Activated B cell treated with CpG ODN at 0.5 μM for 24 hours (primary cell): ENCODE data around the gene FASTK. TPM values are rescaled to one million over a fixed set of nuclear protein-coding genes. Genes with fewer than 3 reads are reported as not detected.

Experiments
- ATAC-seq: fragments of 200-7000 bp; cut with Tn5 transposase; one replicate; pipeline ENCODE4 v1.10.0; 2021; ENCODE audit warnings: low read depth, mild to moderate bottlenecking, moderate library complexity
- CTCF ChIA-PET: fragments of 350-600 bp; sonication (Branson Sonifier 250); formaldehyde crosslinking; loops from one replicate; lab custom pipeline; 2021; ENCODE audit warnings: antibody characterized with exemption; lab: Charles Lee
- POLR2A ChIA-PET: fragments of 350-600 bp; sonication (Branson Sonifier 250); formaldehyde crosslinking; loops from one replicate; lab custom pipeline; 2021; ENCODE audit warnings: antibody characterized with exemption; lab: Charles Lee
- DNase-seq: peaks from one replicate; pipeline ENCODE4 v3.0.0; 2022
- H3K27ac Mint-ChIP-seq: one replicate; pipeline ENCODE4 v1.8.0; 2020; ENCODE audit warnings: mixed read lengths
- H3K27me3 Mint-ChIP-seq: one replicate; pipeline ENCODE4 v1.8.0; 2021; ENCODE audit warnings: mixed read lengths
- H3K36me3 Mint-ChIP-seq: one replicate; pipeline ENCODE4 v1.8.0; 2021; ENCODE audit warnings: low read depth, mixed read lengths
- H3K4me1 Mint-ChIP-seq: one replicate; pipeline ENCODE4 v1.8.0; 2021; ENCODE audit warnings: mixed read lengths
- H3K4me3 Mint-ChIP-seq: one replicate; pipeline ENCODE4 v1.8.0; 2020; ENCODE audit warnings: mild to moderate bottlenecking, mixed read lengths
- H3K9me3 Mint-ChIP-seq: one replicate; pipeline ENCODE4 v1.8.0; 2020; ENCODE audit warnings: mixed read lengths
- CTCF ChIP-seq: fragments of 200-600 bp; IDR thresholded peaks from one replicate; pipeline ENCODE4 v1.8.0; 2022; ENCODE audit warnings: antibody characterized with exemption, mild to moderate bottlenecking
- intact Hi-C: fragments of 100-400 bp; cut with micrococcal nuclease; formaldehyde crosslinking; loops from one replicate; pipeline ENCODE4 v1.15.1; 2024
- total RNA-seq: library from RNA; stranded (reverse); gene quantifications from 2 replicates; pipeline ENCODE4 v1.2.3, GENCODE V29; 2022

The FASTK gene
- total RNA-seq, 1 donor from 2014 or later = 103 TPM

GRCh38 chr7:151073990-151074389, 6.6 kb downstream of the FASTK start:
- ATAC-seq = no peak
- CTCF ChIA-PET = no interaction called here

DNA sequence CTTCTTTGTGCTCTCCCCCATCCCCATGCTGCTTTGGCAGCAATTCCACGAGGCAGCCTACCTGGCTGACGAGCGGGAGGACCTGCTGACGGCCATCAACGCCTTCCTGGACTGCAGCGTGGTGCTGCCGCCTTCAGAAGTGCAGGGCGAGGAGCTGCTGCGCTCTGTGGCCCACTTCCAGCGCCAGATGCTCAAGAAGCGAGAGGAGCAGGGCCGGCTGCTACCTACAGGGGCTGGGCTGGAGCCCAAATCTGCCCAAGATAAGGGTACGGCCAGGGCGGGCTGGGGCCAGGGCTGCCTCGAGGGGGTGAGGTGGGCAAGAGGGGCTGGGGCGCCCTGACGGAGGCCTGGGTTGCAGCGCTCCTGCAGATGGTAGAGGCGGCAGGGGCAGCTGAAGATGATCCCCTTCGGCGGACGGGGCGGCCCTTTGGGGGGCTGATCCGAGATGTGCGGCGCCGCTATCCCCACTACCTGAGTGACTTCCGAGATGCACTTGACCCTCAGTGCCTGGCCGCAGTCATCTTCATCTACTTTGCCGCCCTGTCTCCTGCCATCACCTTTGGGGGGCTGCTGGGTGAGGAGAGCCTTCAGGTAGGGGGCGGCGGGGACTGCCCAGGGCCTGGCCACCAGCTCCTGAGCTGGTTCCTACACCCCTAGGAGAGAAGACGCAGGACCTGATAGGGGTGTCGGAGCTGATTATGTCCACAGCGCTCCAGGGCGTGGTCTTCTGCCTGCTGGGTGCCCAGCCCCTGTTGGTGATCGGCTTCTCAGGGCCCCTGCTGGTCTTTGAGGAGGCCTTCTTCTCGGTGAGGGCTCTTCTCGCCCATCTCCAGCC, 9.4 kb downstream of the FASTK start:
- H3K9me3 Mint-ChIP-seq = no peaks in the 10 kb centered on the region
- H3K27me3 Mint-ChIP-seq = no peaks in the 10 kb centered on the region
- H3K4me3 Mint-ChIP-seq = no peak overlapping the region
- DNase-seq (no peak), ATAC-seq (no peak)
- intact Hi-C loops = no loop called here
- no peak for TF ChIP-seq CTCF
- peaks cover 67% of the 10 kb centered on the region for H3K36me3 Mint-ChIP-seq
- ChIA-PET CTCF (no interaction called here), POLR2A (no interaction called here)
- no peak overlapping the region for H3K27ac Mint-ChIP-seq
- no peaks in the 10 kb centered on the region for H3K4me1 Mint-ChIP-seq

More at GRCh38 chr7:151073990-151074389, 6.6 kb downstream of the FASTK start:
- H3K27me3 Mint-ChIP-seq = no peaks in the 10 kb centered on the region
- H3K4me1 Mint-ChIP-seq = peaks cover 11% of the 10 kb centered on the region
- no peak for TF ChIP-seq CTCF
- H3K9me3 Mint-ChIP-seq = no peaks in the 10 kb centered on the region
- POLR2A ChIA-PET = no interaction called here
- intact Hi-C loops = no loop called here
- no peak for DNase-seq
- no peak overlapping the region for H3K4me3 Mint-ChIP-seq
- H3K36me3 Mint-ChIP-seq = peaks cover 53% of the 10 kb centered on the region
- H3K27ac Mint-ChIP-seq = no peak overlapping the region

GRCh38 chr7:151070574-151070960, 10.0 kb downstream of the FASTK start:
- no peak for TF ChIP-seq CTCF
- Mint-ChIP-seq H3K27me3 (no peaks in the 10 kb centered on the region), H3K9me3 (no peaks in the 10 kb centered on the region), H3K27ac (no peak overlapping the region), H3K4me3 (no peak overlapping the region), H3K4me1 (no peaks in the 10 kb centered on the region), H3K36me3 (peaks cover 63% of the 10 kb centered on the region)
- no peak for ATAC-seq
- ChIA-PET POLR2A (no interaction called here), CTCF (no interaction called here)
- DNase-seq = no peak
- intact Hi-C loops = no loop called here

DNA sequence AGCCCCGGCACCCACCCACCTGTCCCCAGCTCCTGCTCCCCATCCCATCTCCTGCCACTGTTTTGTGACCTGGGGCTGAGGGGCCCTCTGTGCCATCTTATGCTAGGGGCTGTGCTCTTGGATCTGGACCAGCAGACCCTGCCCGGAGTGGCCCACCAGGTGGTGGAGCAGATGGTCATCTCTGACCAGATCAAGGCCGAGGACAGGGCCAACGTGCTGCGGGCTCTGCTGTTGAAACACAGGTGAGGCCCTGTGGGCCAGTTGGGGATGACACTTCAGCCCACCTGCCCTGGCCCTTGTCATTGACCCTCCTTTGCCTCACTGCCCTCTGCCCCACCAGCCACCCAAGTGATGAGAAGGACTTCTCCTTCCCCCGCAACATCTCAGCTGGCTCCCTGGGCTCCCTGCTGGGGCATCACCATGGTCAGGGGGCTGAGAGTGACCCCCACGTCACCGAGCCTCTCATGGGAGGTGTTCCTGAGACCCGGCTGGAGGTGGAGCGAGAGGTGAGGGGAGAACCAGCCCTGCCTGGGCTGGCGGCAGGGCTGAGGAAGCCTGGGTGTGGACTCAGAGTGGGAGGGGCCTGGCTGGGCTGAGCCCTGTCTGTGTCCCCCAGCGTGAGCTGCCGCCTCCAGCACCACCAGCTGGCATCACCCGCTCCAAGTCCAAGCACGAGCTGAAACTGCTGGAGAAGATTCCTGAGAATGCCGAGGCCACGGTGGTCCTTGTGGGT, 10.6 kb downstream of the FASTK start:
- POLR2A ChIA-PET = no interaction called here
- CTCF ChIA-PET = no interaction called here
- H3K4me3 Mint-ChIP-seq = no peak overlapping the region

More for the DNA sequence above, 10.6 kb downstream of the FASTK start:
- no peaks in the 10 kb centered on the region for H3K27me3 Mint-ChIP-seq
- H3K36me3 Mint-ChIP-seq = peaks cover 65% of the 10 kb centered on the region
- DNase-seq (no peak), ATAC-seq (no peak)
- no peaks in the 10 kb centered on the region for H3K9me3 Mint-ChIP-seq
- intact Hi-C loops = no loop called here
- H3K4me1 Mint-ChIP-seq = no peaks in the 10 kb centered on the region
- no peak overlapping the region for H3K27ac Mint-ChIP-seq
- no peak for TF ChIP-seq CTCF
